ENCODE data around the gene MRPL24.

MRPL24 gene

DNA sequence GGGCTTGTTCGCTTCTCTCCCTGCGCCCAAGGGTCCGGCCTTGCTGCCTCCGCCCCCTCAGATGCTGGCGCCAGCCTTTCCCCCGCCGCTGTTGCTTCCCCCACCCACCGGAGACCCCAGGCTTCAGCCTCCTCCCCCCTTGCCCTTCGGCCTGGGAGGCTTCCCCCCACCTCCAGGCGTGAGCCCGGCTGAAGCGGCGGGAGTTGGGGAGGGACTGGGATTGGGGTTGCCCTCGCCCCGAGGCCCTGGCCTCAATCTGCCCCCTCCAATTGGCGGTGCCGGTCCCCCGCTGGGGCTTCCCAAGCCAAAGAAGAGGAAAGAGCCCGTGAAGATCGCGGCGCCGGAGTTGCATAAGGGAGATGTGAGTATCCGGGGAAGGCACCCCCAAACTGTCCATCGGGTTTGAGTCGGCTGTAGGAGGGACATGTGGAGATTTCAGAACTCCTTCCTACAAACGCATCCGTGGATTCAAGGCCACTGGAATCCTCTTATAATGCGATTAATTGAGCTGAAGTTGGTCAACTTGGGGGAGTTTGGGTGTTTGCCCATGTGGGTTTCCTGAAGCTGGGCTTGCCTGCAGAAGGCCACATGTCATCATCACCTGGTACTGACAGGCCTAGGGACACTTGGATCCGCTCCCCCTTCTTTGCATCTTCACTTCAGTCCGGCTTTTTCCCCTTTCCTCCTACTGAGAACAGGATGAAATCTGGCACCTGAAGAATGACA is 27.2 kb upstream of the MRPL24 start (continued):
- TF ChIP-seq, protein P1, sequence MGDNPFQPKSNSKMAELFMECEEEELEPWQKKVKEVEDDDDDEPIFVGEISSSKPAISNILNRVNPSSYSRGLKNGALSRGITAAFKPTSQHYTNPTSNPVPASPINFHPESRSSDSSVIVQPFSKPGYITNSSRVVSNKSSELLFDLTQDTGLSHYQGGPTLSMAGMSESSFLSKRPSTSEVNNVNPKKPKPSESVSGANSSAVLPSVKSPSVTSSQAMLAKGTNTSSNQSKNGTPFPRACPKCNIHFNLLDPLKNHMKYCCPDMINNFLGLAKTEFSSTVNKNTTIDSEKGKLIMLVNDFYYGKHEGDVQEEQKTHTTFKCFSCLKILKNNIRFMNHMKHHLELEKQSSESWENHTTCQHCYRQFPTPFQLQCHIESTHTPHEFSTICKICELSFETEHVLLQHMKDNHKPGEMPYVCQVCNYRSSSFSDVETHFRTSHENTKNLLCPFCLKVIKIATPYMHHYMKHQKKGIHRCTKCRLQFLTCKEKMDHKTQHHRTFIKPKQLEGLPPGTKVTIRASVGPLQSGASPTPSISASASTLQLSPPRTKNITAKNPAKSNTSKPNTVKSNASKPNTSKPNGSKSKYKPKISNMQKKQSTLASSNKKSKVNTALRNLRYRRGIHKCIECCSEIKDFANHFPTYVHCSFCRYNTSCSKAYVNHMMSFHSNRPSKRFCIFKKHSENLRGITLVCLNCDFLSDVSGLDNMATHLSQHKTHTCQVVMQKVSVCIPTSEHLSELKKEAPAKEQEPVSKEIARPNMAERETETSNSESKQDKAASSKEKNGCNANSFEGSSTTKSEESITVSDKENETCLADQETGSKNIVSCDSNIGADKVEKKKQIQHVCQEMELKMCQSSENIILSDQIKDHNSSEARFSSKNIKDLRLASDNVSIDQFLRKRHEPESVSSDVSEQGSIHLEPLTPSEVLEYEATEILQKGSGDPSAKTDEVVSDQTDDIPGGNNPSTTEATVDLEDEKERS (tag by site-specific recombination; IDR thresholded peaks at IDR 0.05) = no peak
- no peak for TF ChIP-seq ZNF157 (tag by site-specific recombination; IDR thresholded peaks at IDR 0.05)
- TF ChIP-seq REPIN1 (tag by site-specific recombination; IDR thresholded peaks at IDR 0.05; ENCODE audit: low read depth) = no peak
- peak; percentile 11; the same call in 1 of the 2 replicates for TF ChIP-seq GLIS1 (tag by site-specific recombination; IDR thresholded peaks at IDR 0.05)
- TF ChIP-seq ZNF544 (tag by site-specific recombination; IDR thresholded peaks at IDR 0.05) = no peak
- no peak for TF ChIP-seq ZNF747 (tag by site-specific recombination; IDR thresholded peaks at IDR 0.05)
- TF ChIP-seq ZNF501 (tag by site-specific recombination; IDR thresholded peaks at IDR 0.05) = no peak; the same call in 1 of the 2 replicates
- TF ChIP-seq ZSCAN30 (tag by site-specific recombination; IDR thresholded peaks at IDR 0.05) = no peak
- TF ChIP-seq, protein P2, sequence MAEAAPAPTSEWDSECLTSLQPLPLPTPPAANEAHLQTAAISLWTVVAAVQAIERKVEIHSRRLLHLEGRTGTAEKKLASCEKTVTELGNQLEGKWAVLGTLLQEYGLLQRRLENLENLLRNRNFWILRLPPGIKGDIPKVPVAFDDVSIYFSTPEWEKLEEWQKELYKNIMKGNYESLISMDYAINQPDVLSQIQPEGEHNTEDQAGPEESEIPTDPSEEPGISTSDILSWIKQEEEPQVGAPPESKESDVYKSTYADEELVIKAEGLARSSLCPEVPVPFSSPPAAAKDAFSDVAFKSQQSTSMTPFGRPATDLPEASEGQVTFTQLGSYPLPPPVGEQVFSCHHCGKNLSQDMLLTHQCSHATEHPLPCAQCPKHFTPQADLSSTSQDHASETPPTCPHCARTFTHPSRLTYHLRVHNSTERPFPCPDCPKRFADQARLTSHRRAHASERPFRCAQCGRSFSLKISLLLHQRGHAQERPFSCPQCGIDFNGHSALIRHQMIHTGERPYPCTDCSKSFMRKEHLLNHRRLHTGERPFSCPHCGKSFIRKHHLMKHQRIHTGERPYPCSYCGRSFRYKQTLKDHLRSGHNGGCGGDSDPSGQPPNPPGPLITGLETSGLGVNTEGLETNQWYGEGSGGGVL (tag by site-specific recombination; IDR thresholded peaks at IDR 0.05) = peak; percentile 99
- TF ChIP-seq ZNF707 (tag by site-specific recombination; IDR thresholded peaks at IDR 0.05) = no peak
- no peak for TF ChIP-seq ZNF624 (tag by site-specific recombination; IDR thresholded peaks at IDR 0.05)
- peak; percentile 6; the same call in 1 of the 2 replicates for TF ChIP-seq ZNF324 (tag by site-specific recombination; IDR thresholded peaks at IDR 0.05)
- peak; percentile 35; the same call in 1 of the 2 replicates for TF ChIP-seq KLF9 (tag by site-specific recombination; IDR thresholded peaks at IDR 0.05; ENCODE audit: low read depth)
- no peak for TF ChIP-seq ZNF701 (tag by site-specific recombination; IDR thresholded peaks at IDR 0.05)
- TF ChIP-seq OVOL3 (tag by site-specific recombination; IDR thresholded peaks at IDR 0.05) = no peak
- TF ChIP-seq, protein P3, sequence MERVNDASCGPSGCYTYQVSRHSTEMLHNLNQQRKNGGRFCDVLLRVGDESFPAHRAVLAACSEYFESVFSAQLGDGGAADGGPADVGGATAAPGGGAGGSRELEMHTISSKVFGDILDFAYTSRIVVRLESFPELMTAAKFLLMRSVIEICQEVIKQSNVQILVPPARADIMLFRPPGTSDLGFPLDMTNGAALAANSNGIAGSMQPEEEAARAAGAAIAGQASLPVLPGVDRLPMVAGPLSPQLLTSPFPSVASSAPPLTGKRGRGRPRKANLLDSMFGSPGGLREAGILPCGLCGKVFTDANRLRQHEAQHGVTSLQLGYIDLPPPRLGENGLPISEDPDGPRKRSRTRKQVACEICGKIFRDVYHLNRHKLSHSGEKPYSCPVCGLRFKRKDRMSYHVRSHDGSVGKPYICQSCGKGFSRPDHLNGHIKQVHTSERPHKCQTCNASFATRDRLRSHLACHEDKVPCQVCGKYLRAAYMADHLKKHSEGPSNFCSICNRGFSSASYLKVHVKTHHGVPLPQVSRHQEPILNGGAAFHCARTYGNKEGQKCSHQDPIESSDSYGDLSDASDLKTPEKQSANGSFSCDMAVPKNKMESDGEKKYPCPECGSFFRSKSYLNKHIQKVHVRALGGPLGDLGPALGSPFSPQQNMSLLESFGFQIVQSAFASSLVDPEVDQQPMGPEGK (tag by site-specific recombination; IDR thresholded peaks at IDR 0.05) = peak; percentile 78
- TF ChIP-seq YY1 (tag by site-specific recombination; IDR thresholded peaks at IDR 0.05) = no peak
- TF ChIP-seq ZNF514 (tag by site-specific recombination; IDR thresholded peaks at IDR 0.05) = no peak
- no peak for TF ChIP-seq TCF7L2 (IDR thresholded peaks at IDR 0.05; ENCODE audit: borderline replicate concordance, low read depth, low read length)
- TF ChIP-seq ZFP41 (tag by site-specific recombination; IDR thresholded peaks at IDR 0.05; ENCODE audit: borderline replicate concordance) = no peak
- TF ChIP-seq MZF1 (tag by site-specific recombination; IDR thresholded peaks at IDR 0.05; ENCODE audit: borderline replicate concordance) = no peak
- TF ChIP-seq ZNF354C (tag by site-specific recombination; IDR thresholded peaks at IDR 0.05; ENCODE audit: borderline replicate concordance, low read depth) = no peak
- 0 out of 2 replicates have a peak, but pooled peaks have one; percentile 4 for TF ChIP-seq ZNF513 (tag by site-specific recombination; IDR thresholded peaks at IDR 0.05)
- TF ChIP-seq, protein P4, sequence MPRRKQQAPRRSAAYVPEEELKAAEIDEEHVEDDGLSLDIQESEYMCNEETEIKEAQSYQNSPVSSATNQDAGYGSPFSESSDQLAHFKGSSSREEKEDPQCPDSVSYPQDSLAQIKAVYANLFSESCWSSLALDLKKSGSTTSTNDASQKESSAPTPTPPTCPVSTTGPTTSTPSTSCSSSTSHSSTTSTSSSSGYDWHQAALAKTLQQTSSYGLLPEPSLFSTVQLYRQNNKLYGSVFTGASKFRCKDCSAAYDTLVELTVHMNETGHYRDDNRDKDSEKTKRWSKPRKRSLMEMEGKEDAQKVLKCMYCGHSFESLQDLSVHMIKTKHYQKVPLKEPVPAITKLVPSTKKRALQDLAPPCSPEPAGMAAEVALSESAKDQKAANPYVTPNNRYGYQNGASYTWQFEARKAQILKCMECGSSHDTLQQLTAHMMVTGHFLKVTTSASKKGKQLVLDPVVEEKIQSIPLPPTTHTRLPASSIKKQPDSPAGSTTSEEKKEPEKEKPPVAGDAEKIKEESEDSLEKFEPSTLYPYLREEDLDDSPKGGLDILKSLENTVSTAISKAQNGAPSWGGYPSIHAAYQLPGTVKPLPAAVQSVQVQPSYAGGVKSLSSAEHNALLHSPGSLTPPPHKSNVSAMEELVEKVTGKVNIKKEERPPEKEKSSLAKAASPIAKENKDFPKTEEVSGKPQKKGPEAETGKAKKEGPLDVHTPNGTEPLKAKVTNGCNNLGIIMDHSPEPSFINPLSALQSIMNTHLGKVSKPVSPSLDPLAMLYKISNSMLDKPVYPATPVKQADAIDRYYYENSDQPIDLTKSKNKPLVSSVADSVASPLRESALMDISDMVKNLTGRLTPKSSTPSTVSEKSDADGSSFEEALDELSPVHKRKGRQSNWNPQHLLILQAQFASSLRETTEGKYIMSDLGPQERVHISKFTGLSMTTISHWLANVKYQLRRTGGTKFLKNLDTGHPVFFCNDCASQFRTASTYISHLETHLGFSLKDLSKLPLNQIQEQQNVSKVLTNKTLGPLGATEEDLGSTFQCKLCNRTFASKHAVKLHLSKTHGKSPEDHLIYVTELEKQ (tag by site-specific recombination; IDR thresholded peaks at IDR 0.05; ENCODE audit: borderline replicate concordance) = no peak
- no peak for TF ChIP-seq ZBTB1 (tag by site-specific recombination; IDR thresholded peaks at IDR 0.05)
- TF ChIP-seq SP2 (tag by site-specific recombination; IDR thresholded peaks at IDR 0.05) = 0 out of 2 replicates have a peak, but pooled peaks have one; percentile 3
- no peak for TF ChIP-seq SCRT1 (tag by site-specific recombination; IDR thresholded peaks at IDR 0.05; ENCODE audit: borderline replicate concordance)
- no peak for TF ChIP-seq ZNF549 (tag by site-specific recombination; IDR thresholded peaks at IDR 0.05)

Measured in HEK293 (cell line).